Adipose tissue (tissue), 3 donors: ENCODE measurements around the gene ARRDC2. TPM values are rescaled to one million over a fixed set of nuclear protein-coding genes. Genes with fewer than 3 reads are reported as not detected.
"Not testable (repeated sequence)": the region's sequence is repeated elsewhere in the genome, so short reads cannot be mapped to it uniquely, and the experiment has no call there.

ENCODE experiments used
- H3K27ac ChIP-seq: one replicate; pipeline ENCODE4 v1.5.1; 2013; ENCODE audit warnings: low read depth, low read length
- WGBS, 3 donors: extraction: QIAGEN DNeasy Blood & Tissue Kit; methylation state at CpG; one replicate each; pipeline ENCODE4 v1.1.7; 2013; 5-methylcytosine and 5-hydroxymethylcytosine counted together
- polyA plus RNA-seq, 3 donors: library from polyadenylated mRNA; stranded (reverse); fragments of 200-250 nt; gene quantifications; one replicate each; pipeline ENCODE4 v1.2.3, GENCODE V29; 2013
- donor health status: healthy with polysubstance abuse.
- donor health status: Bipolar disorder and iron deficiency.
- donor health status: healthy.

The ARRDC2 gene
- polyA plus RNA-seq, 3 donors: 11.1 to 48.6 (median 15.4) TPM

- 67 to 71% (median 70%) methylated on average over 17 of the region's 17 CpGs for WGBS, 3 donors
- H3K27ac ChIP-seq: no peak overlapping the region
These were observed 22.7 kb upstream of the ARRDC2 start for GRCh38 chr19:17985037-17985818.

DNA sequence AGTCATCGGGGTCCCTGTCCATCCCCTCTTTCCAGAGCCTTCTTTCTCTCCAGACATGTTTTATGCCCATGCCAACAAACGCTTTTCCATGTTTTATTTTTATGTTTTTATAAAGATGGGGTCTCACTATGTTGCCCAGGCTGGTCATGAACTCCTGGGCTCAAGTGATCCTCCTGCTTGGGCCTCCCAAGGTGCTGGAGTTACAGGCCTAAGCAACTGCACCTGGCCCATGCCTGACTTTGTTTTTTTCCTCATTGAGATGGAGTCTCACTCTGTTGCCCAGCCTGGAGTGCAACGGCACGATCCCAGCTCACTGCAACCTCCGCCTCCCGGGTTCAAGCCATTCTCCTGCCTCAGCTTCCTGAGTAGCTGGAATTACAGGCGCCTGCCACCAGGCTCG, 21.4 kb upstream of the ARRDC2 start:
- H3K27ac ChIP-seq: not testable (repeated sequence)
- WGBS, 3 donors: 80 to 83% (median 81%) methylated on average over 8 of the region's 8 CpGs

DNA sequence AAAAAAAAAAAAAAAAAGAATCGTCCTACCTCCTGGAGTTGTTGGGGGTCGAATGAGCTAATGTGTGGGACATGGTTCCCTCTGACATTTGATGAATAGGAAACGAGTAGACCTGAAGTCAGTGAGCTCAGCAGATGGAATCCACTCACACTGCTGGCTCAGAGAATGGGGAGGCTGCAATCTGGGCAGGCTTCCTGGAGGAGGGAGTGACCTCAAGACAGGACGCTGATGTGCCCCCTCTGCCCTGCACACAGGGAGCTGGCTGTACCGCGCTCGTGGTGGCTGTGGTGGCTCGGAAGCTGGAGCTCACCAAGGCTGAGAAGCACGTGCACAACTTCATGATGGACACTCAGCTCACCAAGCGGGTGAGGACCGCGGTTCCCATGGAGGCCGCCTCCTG, 19.8 kb upstream of the ARRDC2 start:
- WGBS, 3 donors: 82 to 93% (median 90%) methylated on average over 13 of the region's 13 CpGs
- no peak overlapping the region for H3K27ac ChIP-seq

DNA sequence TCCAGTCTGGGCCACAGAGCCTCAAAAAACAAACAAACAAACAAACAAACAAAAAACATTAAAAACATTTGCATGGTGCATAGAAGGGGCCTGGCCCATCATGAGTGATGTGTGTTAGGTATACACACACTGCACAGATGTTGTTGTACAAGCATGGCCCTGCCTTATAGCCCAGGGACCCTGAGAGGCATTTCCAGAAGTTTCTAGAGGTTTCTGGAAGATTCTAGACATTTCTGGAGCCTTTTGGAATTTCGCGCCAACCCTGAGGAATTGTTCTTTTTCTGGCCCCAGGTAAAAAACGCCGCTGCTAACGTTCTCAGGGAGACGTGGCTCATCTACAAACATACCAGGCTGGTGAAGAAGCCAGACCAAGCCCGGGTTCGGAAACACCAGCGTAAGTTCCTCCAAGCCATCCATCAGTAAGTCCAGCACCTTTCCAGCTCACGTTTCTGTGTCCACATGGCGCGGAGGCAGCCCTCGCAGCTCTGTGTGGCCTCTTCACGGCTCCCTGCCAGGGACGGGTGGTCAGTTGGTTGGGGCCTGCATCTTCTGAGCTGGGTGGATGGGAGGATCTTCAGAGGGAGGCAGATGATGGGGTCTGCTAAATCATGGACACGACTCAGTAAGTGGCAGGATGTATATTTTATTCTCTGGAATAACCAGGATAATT, 18.4 kb upstream of the ARRDC2 start:
- no peak overlapping the region for H3K27ac ChIP-seq
- 82 to 93% (median 92%) methylated on average over 16 of the region's 16 CpGs for WGBS, 3 donors

DNA sequence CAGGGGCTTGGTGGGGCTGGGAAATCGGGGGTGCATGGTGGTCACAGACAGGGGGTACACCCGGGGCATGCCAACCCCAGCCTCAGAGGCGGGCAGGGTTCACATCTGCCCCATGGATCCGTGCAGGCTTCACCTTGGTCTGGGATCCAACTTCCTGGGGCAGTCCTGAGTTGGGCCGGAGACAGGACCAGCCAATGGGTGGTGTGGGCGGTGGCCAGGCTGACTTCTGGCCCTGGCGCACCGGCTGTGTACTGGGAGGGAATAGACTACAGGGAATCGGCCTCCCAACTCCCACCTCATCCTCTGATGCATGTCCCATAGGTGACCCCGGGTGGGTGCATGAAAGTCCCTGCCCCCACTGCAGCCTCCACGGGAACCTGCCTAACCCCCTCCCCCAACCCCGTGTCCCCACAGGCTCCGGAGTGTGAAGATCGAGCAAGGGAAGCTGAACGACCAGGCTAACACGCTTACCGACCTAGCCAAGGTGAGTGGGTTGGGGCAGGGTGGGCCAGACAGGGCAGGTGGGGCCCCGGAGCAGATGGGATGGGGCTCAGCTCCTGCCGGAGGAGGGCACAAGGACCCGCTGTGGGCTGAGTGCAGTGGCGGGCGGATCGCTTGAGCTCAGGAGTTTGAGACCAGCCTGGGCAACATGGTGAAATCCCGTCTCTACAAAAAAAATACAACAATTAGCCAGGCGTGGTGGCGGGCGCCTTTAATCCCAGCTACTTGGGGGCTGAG, 14.7 kb upstream of the ARRDC2 start:
- 65 to 87% (median 86%) methylated on average over 25 to 27 of the region's 27 CpGs for WGBS, 3 donors
- H3K27ac ChIP-seq: no peak overlapping the region

DNA sequence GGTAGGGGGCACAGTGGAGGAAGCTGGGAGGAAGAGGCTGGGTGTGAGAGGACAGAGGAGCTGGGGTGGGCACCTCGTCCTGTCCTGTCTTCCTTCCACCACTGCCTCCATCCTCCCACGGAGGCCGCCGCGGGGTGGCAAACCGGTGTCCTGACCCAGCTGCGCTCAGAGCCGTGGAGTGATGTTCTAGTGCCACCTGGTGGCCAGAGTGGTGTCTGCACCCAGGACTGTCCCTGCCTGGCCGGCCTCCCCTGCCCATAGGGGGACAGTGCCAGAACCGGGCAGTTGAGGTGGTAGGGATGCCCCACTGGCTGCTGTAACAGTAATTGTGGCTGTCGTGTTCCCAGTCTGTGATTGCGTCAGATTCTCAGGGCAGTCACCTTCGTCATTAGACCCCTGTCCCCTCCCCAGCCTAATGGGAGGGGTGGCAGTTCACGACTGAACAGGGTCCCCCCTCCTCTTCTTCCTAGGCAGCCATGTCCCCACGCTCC, 11.1 kb upstream of the ARRDC2 start:
- WGBS, 3 donors: 10 to 14% (median 10%) methylated on average over 15 of the region's 15 CpGs
- no peak overlapping the region for H3K27ac ChIP-seq

DNA sequence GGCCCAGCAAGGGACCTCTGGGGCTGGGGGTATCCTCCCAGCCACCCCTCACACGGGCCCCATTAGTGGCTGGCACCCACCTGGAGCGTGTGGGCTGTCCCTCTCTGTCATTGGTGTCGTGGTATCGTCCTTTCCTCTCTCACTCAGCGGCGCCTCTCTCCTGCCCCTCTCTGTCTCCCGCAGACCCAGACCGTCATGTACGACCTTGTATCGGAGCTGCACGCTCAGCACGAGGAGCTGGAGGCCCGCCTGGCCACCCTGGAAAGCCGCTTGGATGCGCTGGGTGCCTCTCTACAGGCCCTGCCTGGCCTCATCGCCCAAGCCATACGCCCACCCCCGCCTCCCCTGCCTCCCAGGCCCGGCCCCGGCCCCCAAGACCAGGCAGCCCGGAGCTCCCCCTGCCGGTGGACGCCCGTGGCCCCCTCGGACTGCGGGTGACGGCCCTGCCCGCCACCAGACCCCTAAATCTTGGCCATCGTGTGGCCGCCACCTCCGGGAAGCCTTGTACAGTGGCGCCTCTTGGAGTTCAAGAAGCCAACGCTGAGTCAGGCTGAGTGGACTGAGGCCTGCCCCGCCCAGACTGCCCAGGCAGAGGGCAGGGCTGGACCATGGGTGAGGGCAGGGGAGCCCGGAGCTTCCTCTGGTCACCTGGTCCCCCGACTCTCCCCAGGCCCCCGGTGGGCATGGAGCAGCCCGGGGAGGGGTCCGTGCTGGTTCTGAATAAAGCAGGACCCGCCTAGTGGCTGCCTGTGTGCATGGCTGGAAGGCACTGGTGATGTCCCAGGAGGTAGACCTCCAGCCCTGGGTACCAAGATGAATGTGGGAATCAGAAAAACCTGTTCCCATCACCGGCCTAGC, 9.8 kb upstream of the ARRDC2 start:
- no peak overlapping the region for H3K27ac ChIP-seq

GRCh38 chr19:17998827-17999150, 9.2 kb upstream of the ARRDC2 start:
- H3K27ac ChIP-seq: no peak overlapping the region
- 88 to 91% (median 90%) methylated on average over 5 of the region's 5 CpGs for WGBS, 3 donors

More for the DNA sequence above, 9.8 kb upstream of the ARRDC2 start:
- 49 to 75% (median 69%) methylated on average over 40 to 41 of the region's 41 CpGs for WGBS, 3 donors

GRCh38 chr19:17999684-18000479, 8.1 kb upstream of the ARRDC2 start:
- H3K27ac ChIP-seq: no peak overlapping the region
- WGBS, 3 donors: 83 to 88% (median 84%) methylated on average over 21 of the region's 21 CpGs

DNA sequence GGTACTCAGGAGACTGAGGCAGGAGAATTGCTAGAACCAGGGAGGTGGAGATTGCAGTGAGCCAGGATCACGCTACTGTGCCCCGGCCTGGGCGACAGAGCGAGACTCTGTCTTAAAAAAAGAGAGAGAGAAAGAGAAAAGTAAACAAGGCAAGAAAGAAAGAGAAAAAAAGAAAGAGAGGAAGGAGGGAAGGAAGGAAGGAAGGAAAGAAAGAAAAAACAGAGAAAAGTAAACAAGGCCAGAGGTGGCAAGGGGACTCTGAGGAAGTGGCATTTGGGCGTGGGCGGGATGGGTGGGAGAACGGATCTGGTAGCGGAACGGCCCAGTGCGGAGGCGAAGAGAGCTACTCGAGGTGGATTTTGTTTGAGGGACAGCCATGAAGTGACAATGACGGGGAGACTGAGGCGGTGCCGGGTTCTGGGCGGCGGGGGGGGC, 7.5 kb upstream of the ARRDC2 start:
- 17 to 33% (median 18%) methylated on average over 17 of the region's 17 CpGs for WGBS, 3 donors
- H3K27ac ChIP-seq: no peak overlapping the region

GRCh38 chr19:18000915-18001776, 6.8 kb upstream of the ARRDC2 start:
- no peak overlapping the region for H3K27ac ChIP-seq
- WGBS, 3 donors: 1% methylated on average over 84 to 105 of the region's 105 CpGs

DNA sequence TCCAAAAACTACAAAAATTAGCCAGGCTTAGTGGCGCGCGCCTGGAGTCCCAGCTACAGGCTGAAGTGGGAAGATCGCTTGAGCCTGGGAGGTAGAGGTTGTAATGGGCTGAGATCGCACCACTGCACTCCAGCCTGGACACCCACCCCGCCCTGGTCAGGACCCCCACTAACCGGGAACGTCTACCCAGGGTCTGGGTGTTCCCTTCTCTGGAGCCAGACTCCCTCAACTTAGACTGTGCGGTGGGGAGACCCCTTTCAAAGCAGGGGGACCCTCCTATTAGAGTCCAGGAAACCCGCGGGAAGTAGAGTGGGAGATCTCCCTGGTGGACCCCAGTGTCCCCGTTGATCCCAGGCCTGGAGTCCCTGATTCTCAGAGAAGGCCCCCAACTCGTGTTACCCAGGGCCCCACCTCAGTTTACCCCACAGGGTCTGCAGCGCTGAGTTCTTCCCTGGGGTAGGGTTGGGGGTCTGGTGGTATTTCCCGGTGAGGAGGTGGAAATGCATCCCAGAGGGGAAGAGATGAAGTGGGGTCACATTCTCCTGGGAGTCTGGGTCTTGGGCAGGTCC, 6.1 kb upstream of the ARRDC2 start:
- no peak overlapping the region for H3K27ac ChIP-seq
- WGBS, 3 donors: 19 to 42% (median 22%) methylated on average over 15 of the region's 15 CpGs

DNA sequence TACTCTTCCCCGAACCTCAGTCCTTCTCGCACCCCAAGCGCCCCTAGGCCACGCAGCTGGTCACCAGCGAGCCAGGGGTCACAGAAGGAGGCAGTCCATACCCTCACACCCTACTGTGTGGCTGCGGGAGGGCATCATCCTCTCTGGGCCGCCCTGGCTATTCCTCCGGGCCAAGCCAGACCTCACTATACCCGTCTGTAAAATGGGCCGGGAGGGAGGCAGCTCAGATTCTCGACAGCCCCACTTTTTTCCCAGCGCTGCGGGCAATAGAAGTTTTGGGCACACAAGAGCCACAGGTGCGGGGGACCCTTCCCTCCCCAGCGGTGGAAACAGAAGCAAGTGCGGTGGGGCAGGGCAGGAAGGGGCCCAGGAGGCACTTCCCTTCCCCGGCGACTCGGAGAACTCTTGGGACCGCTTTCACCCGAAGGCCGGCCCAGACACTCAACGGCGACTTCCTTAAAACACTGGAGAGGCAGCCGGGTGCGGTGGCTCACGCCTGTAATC, 5.6 kb upstream of the ARRDC2 start:
- WGBS, 3 donors: 58 to 70% (median 63%) methylated on average over 23 to 27 of the region's 27 CpGs

DNA sequence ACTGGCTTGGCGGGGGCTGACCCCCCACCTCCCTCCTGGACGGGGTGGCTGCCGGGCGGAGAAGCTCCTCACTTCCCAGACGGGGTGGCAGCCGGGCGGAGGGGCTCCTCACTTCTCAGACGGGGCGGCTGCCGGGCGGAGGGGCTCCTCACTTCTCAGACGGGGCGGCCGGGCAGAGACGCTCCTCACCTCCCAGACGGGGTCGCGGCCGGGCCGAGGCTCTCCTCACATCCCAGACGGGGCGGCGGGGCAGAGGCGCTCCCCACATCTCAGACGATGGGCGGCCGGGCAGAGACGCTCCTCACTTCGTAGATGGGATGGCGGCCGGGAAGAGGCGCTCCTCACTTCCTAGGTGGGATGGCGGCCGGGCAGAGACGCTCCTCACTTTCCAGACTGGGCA, 2.2 kb upstream of the ARRDC2 start:
- H3K27ac ChIP-seq: not testable (repeated sequence)
- 94 to 98% (median 95%) methylated on average over 18 to 32 of the region's 35 CpGs for WGBS, 3 donors

More for the DNA sequence above, 5.6 kb upstream of the ARRDC2 start:
- H3K27ac ChIP-seq: no peak overlapping the region

DNA sequence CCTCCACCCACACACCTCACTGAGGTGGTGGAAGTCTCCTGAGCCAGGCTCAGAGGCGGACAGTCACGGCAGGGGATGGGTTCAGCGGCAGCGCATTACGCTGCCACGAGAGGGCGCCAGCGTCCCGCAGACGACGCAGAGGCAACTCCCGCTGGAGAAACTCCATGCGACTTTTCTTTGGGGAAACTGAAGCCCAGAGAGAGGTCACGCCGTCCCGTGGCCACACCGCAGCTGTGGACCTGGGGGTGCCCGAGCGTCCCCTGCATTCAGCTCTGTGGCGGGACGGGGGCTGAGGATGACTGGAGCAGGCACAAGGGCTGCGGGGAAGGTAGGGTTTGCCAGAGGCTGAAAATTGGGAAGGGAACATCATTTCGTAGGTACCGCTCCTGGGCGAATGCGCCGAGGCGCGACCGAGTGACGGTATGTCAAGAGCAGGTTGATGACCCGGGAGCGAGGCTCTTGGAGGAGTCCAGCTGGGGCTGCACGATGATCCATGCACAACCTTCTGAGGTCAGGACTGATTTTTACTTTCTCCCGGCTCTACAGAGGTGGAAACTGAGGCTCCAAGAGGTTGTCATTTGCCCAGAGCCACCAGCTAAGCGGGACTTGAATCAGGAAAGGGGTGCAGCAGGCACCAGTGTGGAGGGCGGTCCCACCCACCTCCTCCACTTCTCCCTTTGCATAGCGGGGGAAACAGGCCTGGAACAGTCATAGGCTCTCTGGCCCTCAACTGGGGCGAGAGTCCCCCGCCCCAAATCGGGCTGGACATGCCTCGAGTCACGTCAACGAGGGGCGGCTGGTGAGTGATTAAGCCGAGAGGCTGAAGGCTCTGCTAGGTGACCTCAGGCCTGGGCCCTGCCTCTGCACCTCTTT, 690 bp upstream of the ARRDC2 start:
- no peak overlapping the region for H3K27ac ChIP-seq
- 1% methylated on average over 45 to 46 of the region's 46 CpGs for WGBS, 3 donors
